HepG2 (cell line): ENCODE data around the gene BRMS1. TPM values are rescaled to one million over a fixed set of nuclear protein-coding genes. Genes with fewer than 3 reads are reported as not detected.

ENCODE experiments used
- ATAC-seq: fragments of 200-7000 bp; cut with Tn5 transposase; 3 replicates; pipeline ENCODE4 v1.9.1; 2020; ENCODE audit warnings: mild to moderate bottlenecking, moderate library complexity
- BruUV-seq: library from RNA; stranded (reverse); fragments of 400-500 nt; replicated peaks from 2 replicates; lab custom pipeline; 2021; lab: Mats Ljungman, UMichigan
- CTCF ChIA-PET: fragments of 300-600 bp; formaldehyde crosslinking; extraction: SDS; loops from one replicate; lab custom pipeline; 2021; ENCODE audit warnings: low total read pairs, inconsistent platforms, low intra/inter-chr PET ratio; lab: Yijun Ruan, JAX
- POLR2A ChIA-PET: fragments of 350-600 bp; sonication (Branson Sonifier 250); formaldehyde crosslinking; loops from one replicate; lab custom pipeline; 2020; ENCODE audit warnings: antibody characterized with exemption, inconsistent platforms; lab: Yijun Ruan, JAX
- DNase-seq: peaks from one replicate; pipeline ENCODE4 v3.0.0-alpha.2; 2015; ENCODE audit warnings: low spot score
- FAIRE-seq: peaks from 3 replicates; lab custom pipeline; 2011; peaks lifted over from hg19 to GRCh38; lab: Jason Lieb, UNC
- H2AFZ ChIP-seq: one replicate; pipeline ENCODE4 v1.6.1; 2011; ENCODE audit warnings: low read length, inconsistent platforms
- H3K27ac ChIP-seq: fragments of 300-600 bp; 3 replicates; pipeline ENCODE4 v1.8.0; 2011; ENCODE audit warnings: mixed run types, mild to moderate bottlenecking, mixed read lengths, low read length, inconsistent platforms; ENCODE audit not compliant: insufficient read depth; ENCODE audit errors: extremely low read length
- H3K27me3 ChIP-seq, 2 experiments: fragments of 200-600 bp in 1 of 2; 2 replicates in 1 of 2; 3 replicates in 1 of 2; pipeline versions ENCODE4 v1.6.0 to v1.8.0; 2011; ENCODE audit warnings: low read length in 2 of 2, mild to moderate bottlenecking in 2 of 2, moderate library complexity in 2 of 2, inconsistent platforms in 1 of 2; ENCODE audit not compliant: insufficient read depth in 2 of 2, control insufficient read depth in 1 of 2
- H3K36me3 ChIP-seq, 2 experiments: fragments of 200-600 bp in 1 of 2; replicated peaks in 1 of 2; 2 replicates in 1 of 2; 3 replicates in 1 of 2; pipeline versions ENCODE4 v1.5.1 to v1.8.0; 2011; ENCODE audit warnings: low read length in 2 of 2, inconsistent platforms in 1 of 2; ENCODE audit not compliant: insufficient read depth in 2 of 2, control insufficient read depth in 1 of 2
- H3K4me1 ChIP-seq: 2 replicates; pipeline ENCODE4 v1.5.1; 2012; ENCODE audit warnings: low read length, inconsistent platforms; ENCODE audit not compliant: insufficient read depth
- H3K4me2 ChIP-seq: 2 replicates; pipeline ENCODE4 v1.6.0; 2011; ENCODE audit warnings: low read depth, low read length, inconsistent platforms
- H3K4me3 ChIP-seq, 3 experiments: fragments of 200-600 bp in 1 of 3; sonication (generic), shearing (Covaris generic) in 1 of 3; replicated peaks in 1 of 3; 2 replicates each; pipeline ENCODE4 v1.5.1; 2011 to 2016; ENCODE audit warnings: low read length in 3 of 3, inconsistent platforms in 2 of 3, low read depth in 2 of 3, mild to moderate bottlenecking in 2 of 3, control low read depth in 1 of 3, mixed read lengths in 1 of 3; ENCODE audit not compliant: insufficient read depth in 1 of 3
- H3K79me2 ChIP-seq: one replicate; pipeline ENCODE4 v1.6.1; 2011; ENCODE audit warnings: low read length, inconsistent platforms; ENCODE audit not compliant: insufficient read depth
- H3K9ac ChIP-seq: 2 replicates; pipeline ENCODE4 v1.6.0; 2011; ENCODE audit warnings: mild to moderate bottlenecking, low read depth, low read length, inconsistent platforms; ENCODE audit not compliant: insufficient read depth
- H3K9me3 ChIP-seq: 2 replicates; pipeline ENCODE4 v1.5.1; 2012; ENCODE audit warnings: mild to moderate bottlenecking, low read length
- H4K20me1 ChIP-seq: 2 replicates; pipeline ENCODE4 v1.6.0; 2011; ENCODE audit warnings: inconsistent platforms, mild to moderate bottlenecking, low read length, moderate library complexity; ENCODE audit not compliant: insufficient read depth
- ARID4A ChIP-seq: sonication (generic); formaldehyde crosslinking; IDR thresholded peaks from 2 replicates; pipeline ENCODE4 v1.5.0; 2020; ENCODE audit warnings: mild to moderate bottlenecking, missing genetic modification reagents, borderline replicate concordance
- ATF7 ChIP-seq, 2 experiments: fragments of 450-650 bp in 1 of 2; sonication (generic) in 1 of 2; formaldehyde crosslinking in 1 of 2; IDR thresholded peaks; 2 replicates each; pipeline versions ENCODE4 v1.4.0 to v1.6.1; 2016 to 2020; ENCODE audit warnings: antibody characterized with exemption in 1 of 2, mild to moderate bottlenecking in 1 of 2, missing genetic modification reagents in 1 of 2
- GABPB1 ChIP-seq: IDR thresholded peaks from 2 replicates; pipeline ENCODE4 v1.6.1; 2016; ENCODE audit warnings: mild to moderate bottlenecking, missing genetic modification reagents, moderate library complexity, missing compliant biosample characterization
- KDM2A ChIP-seq: sonication (generic); formaldehyde crosslinking; IDR thresholded peaks from 2 replicates; pipeline ENCODE4 v1.4.0; 2020; ENCODE audit warnings: low read depth, missing genetic modification reagents, borderline replicate concordance
- MLXIP ChIP-seq: sonication (generic); formaldehyde crosslinking; IDR thresholded peaks from 2 replicates; pipeline ENCODE4 v1.9.0; 2021; ENCODE audit warnings: missing genetic modification reagents, borderline replicate concordance
- ZBTB10 ChIP-seq: sonication (generic); formaldehyde crosslinking; IDR thresholded peaks from 2 replicates; pipeline ENCODE4 v1.4.0; 2020; ENCODE audit warnings: missing genetic modification reagents, borderline replicate concordance
- ZNF777 ChIP-seq: sonication (generic); formaldehyde crosslinking; IDR thresholded peaks from 2 replicates; pipeline ENCODE4 v1.4.0; 2020; ENCODE audit warnings: missing genetic modification reagents
- whole genome bisulfite sequencing: methylation state at CpG from one replicate; pipeline ENCODE4 v1.1.6; 2017; ENCODE audit warnings: low lambda C conversion rate; 5-methylcytosine and 5-hydroxymethylcytosine counted together
- in situ Hi-C: cut with HindIII; loops from 2 replicates; pipeline ENCODE4 v1.10.0; 2017; ENCODE audit warnings: low pct_unique_long_range_greater_than_20kb; ENCODE audit not compliant: extremely low pct_ligation_motif_present
- intact Hi-C: fragments of 100-400 bp; cut with micrococcal nuclease; formaldehyde crosslinking; loops from one replicate; pipeline ENCODE4 v1.10.0; 2022; ENCODE audit not compliant: unreplicated experiment
- polyA plus RNA-seq, 8 experiments: library from polyadenylated mRNA; depleted of rRNA in 3 of 8; stranded (reverse) in 7 of 8; unstranded in 1 of 8; fragments of >200 nt; fragmentation: Illumina TruSeq in 4 of 8; extraction: Trizol in 4 of 8; gene quantifications; 2 replicates each; pipeline versions ENCODE4 v1.2.1 to v1.2.3, GENCODE V29; 2011 to 2016; ENCODE audit warnings: low read depth in 4 of 8, missing spikeins in 1 of 8, mixed read lengths in 1 of 8; ENCODE audit not compliant: insufficient read depth in 1 of 8
- total RNA-seq, 5 experiments: library from RNA; depleted of rRNA; stranded (reverse); fragments of >200 nt; fragmentation: Illumina TruSeq; extraction: Trizol; gene quantifications; 2 replicates each; pipeline ENCODE4 v1.2.3, GENCODE V29; 2016; ENCODE audit warnings: low read depth in 1 of 5

Gene BRMS1
- total and polyA plus RNA-seq, 2 of the 13 experiments (the other 11 are each of a cell fraction or from before 2014, with no cell fraction given): 15.8 to 55.7 TPM

- Histone ChIP-seq H3K4me1 (peaks cover 48% of the 10 kb centered on the region), H2AFZ (no peak within 1 kb of the TSS), H4K20me1 (no peaks in the 10 kb centered on the region), H3K9ac (no peak within 1 kb of the TSS), H3K79me2 (peaks cover 17% of the 10 kb centered on the region), H3K4me2 (peak within 1 kb of the TSS; percentile 88), H3K4me3 (peak within 1 kb of the TSS; percentile 45 to 70 (median 56)), H3K9me3 (no peaks in the 10 kb centered on the region), H3K36me3 (0 out of 5 replicates have a peak, but pooled peaks cover 0 to 3% of the 10 kb centered on the region in 2 experiments), H3K27ac (no peak within 1 kb of the TSS), H3K27me3 (peaks cover 3 to 31% of the 10 kb centered on the region in 2 experiments; a peak in 4 of 5 replicates)
- WGBS: 0% methylated on average over 4 of the region's 95 CpGs
- in situ Hi-C loops (loop anchor here (5.0 kb wide), 1 partner anchor 35 kb away; no protein-coding TSS in a partner anchor), intact Hi-C loops (no loop called here)
- ATAC-seq: no peak
- no peak for DNase-seq
- ChIA-PET CTCF (no interaction called here), POLR2A (interaction anchor here (1.1 to 1.4 kb wide), 2 partner anchors 21 to 59 kb away, joined by 3 to 21 read pairs; no protein-coding TSS in a partner anchor)
- BruUV-seq: no TSS peak
- FAIRE-seq: no peak
- TF ChIP-seq ARID4A (CRISPR knock-in tag) (peak; percentile 28; the same call in 1 of the 2 replicates), GABPB1 (CRISPR knock-in tag) (0 out of 2 replicates have a peak, but pooled peaks have one; percentile 41), MLXIP (CRISPR knock-in tag) (no peak), ZBTB10 (CRISPR knock-in tag) (no peak; the same call in 1 of the 2 replicates), ZNF777 (peak; percentile 78), KDM2A (CRISPR knock-in tag) (peak; percentile 1; the same call in 1 of the 2 replicates), ATF7 (IDR thresholded peaks at IDR 0.05) (peak; percentile 96), ATF7 (CRISPR knock-in tag; IDR thresholded peaks at IDR 0.05) (no peak)
These were observed 53.0 kb downstream of the BRMS1 start, which contains the start of gene TMEM151A for GRCh38 chr11:66291706-66292542. Gene TMEM151A, plus strand, starts transcription at chr11:66291894. Its CDS starts 120 bp downstream, at chr11:66292014.
